ENCODE data around the gene FAM114A2. TPM values are rescaled to one million over a fixed set of nuclear protein-coding genes. Genes with fewer than 3 reads are reported as not detected.
A peak's percentile ranks its signal among the peaks of the same experiment; 100 is the strongest.

Gene FAM114A2
- total RNA-seq, 1 experiment from 2014 or later: 12.9 TPM

DNA sequence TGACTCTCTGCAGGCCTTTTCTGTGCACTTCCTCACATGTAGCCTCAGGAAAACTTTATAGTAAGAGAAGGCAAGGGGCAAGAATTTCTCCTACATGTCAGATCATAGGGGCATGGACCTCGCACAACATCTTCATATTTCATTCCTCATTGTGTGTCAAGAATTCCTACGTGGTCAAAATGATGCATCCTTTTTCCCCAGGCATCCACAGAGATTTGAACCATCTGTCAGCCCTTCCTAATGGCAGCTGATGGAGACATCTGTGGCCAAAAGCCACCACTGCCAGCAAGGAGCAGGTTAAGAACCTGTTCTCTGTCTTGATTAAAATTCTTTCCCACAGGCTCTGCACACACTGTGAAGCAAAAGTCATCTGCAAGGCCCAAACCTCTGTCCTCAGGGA lies 42.5 kb upstream of the FAM114A2 start:
- CTCF ChIA-PET: no interaction called here
- Histone ChIP-seq H2AFZ (ENCODE audit: low read length) (no peak overlapping the region), H4K20me1 (ENCODE audit: low read length) (no peaks in the 10 kb centered on the region), H3K27ac (ENCODE audit: low read length) (no peak overlapping the region), H3K36me3 (ENCODE audit: low read depth, low read length) (no peaks in the 10 kb centered on the region), H3K9me2 (replicated peaks; ENCODE audit: low read length) (no peaks in the 10 kb centered on the region), H3K4me3 (ENCODE audit: low read length) (no peak overlapping the region), H3K4me2 (ENCODE audit: low read length) (no peak overlapping the region), H3K27me3 (ENCODE audit: low read length) (no peaks in the 10 kb centered on the region), H3K4me1 (ENCODE audit: insufficient read depth, low read length) (peaks cover 16% of the 10 kb centered on the region), H3K9ac (ENCODE audit: low read length) (no peak overlapping the region), H3K9me3 (ENCODE audit: low read length) (no peaks in the 10 kb centered on the region), H3F3A (ENCODE audit: low read length, unreplicated experiment) (no peaks in the 10 kb centered on the region), H3K79me2 (ENCODE audit: low read length) (no peaks in the 10 kb centered on the region)
- ATAC-seq (no peak), DNase-seq (no peak)
- TF ChIP-seq, protein P1, sequence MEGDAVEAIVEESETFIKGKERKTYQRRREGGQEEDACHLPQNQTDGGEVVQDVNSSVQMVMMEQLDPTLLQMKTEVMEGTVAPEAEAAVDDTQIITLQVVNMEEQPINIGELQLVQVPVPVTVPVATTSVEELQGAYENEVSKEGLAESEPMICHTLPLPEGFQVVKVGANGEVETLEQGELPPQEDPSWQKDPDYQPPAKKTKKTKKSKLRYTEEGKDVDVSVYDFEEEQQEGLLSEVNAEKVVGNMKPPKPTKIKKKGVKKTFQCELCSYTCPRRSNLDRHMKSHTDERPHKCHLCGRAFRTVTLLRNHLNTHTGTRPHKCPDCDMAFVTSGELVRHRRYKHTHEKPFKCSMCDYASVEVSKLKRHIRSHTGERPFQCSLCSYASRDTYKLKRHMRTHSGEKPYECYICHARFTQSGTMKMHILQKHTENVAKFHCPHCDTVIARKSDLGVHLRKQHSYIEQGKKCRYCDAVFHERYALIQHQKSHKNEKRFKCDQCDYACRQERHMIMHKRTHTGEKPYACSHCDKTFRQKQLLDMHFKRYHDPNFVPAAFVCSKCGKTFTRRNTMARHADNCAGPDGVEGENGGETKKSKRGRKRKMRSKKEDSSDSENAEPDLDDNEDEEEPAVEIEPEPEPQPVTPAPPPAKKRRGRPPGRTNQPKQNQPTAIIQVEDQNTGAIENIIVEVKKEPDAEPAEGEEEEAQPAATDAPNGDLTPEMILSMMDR (conservative IDR thresholded peaks at IDR 0.05; ENCODE audit: low read depth, low read length): no peak
- TF ChIP-seq EZH2 (IDR thresholded peaks at IDR 0.05; ENCODE audit: low read length, unreplicated experiment) (no peak), EZH2phosphoT487 (IDR thresholded peaks at IDR 0.05; ENCODE audit: borderline replicate concordance, low read length) (no peak)
- POLR2A ChIA-PET (ENCODE audit: unreplicated experiment): no interaction called here
- BruUV-seq (replicated peaks): no TSS peak
- intact Hi-C loops (cut with micrococcal nuclease): no loop called here

DNA sequence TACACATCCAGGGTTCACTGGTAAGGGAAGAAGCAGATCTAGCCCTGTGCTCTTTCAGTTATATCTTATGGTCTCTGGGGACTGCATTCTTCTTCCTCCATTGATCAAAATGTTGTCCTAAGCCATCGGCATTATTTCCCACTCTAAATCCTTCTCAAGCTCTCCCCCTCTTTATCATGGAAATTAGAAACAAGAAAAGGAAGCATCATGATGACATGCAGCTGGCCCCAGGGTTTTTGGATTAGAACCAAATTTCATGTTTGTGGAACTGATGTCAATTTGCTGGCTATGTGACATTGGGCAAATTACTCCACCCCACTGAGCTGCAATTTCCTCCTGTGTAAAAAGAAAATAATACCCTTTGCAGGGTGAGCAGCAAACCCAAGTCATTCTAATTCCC lies 39.6 kb upstream of the FAM114A2 start:
- Histone ChIP-seq H3K27me3 (ENCODE audit: low read length) (no peaks in the 10 kb centered on the region), H3K36me3 (ENCODE audit: low read depth, low read length) (no peaks in the 10 kb centered on the region), H3K4me2 (ENCODE audit: low read length) (peak overlapping the region; percentile 53; the same call in 1 of the 2 replicates), H3K4me1 (ENCODE audit: insufficient read depth, low read length) (peaks cover 16% of the 10 kb centered on the region), H3K9me3 (ENCODE audit: low read length) (no peaks in the 10 kb centered on the region), H3K9ac (ENCODE audit: low read length) (no peak overlapping the region; the same call in 1 of the 2 replicates), H3K79me2 (ENCODE audit: low read length) (no peaks in the 10 kb centered on the region), H3F3A (ENCODE audit: low read length, unreplicated experiment) (no peaks in the 10 kb centered on the region), H3K4me3 (ENCODE audit: low read length) (no peak overlapping the region), H4K20me1 (ENCODE audit: low read length) (no peaks in the 10 kb centered on the region), H3K9me2 (replicated peaks; ENCODE audit: low read length) (no peaks in the 10 kb centered on the region), H3K27ac (ENCODE audit: low read length) (peak overlapping the region; percentile 65), H2AFZ (ENCODE audit: low read length) (no peak overlapping the region)
- CTCF ChIA-PET: no interaction called here
- no TSS peak for BruUV-seq (replicated peaks)
- intact Hi-C loops (cut with micrococcal nuclease): loop anchor here (10.0 kb wide), 1 partner anchor 207 kb away; no protein-coding TSS in a partner anchor
- POLR2A ChIA-PET (ENCODE audit: unreplicated experiment): no interaction called here
- ATAC-seq (peak; percentile 35; the same call in 1 of the 2 replicates), DNase-seq (peak; percentile 59)
- TF ChIP-seq EZH2phosphoT487 (IDR thresholded peaks at IDR 0.05; ENCODE audit: borderline replicate concordance, low read length): no peak
- TF ChIP-seq EZH2 (IDR thresholded peaks at IDR 0.05; ENCODE audit: low read length, unreplicated experiment): no peak
- TF ChIP-seq, protein P1 (conservative IDR thresholded peaks at IDR 0.05; ENCODE audit: low read depth, low read length): no peak

DNA sequence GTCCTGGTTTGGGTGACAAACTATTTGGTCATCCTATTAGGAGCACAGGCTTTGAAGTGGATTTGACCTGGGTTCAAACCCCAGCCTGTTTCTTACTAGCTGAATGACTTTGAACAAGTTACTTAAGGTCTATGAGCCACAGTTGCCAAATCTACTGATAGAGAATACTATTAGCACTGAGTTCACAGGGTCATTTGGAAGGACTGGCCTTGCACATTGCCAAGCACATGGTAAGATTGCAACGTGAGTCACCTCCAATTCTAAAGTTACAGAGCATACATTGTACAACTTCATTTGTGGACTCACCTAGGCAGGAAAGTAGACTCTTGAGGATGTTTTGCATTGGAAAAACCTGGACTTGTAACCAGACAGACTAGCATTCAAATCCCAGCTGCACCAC lies 39.0 kb upstream of the FAM114A2 start:
- no peaks in the 10 kb centered on the region for H4K20me1 ChIP-seq (ENCODE audit: low read length)
- H3K27ac ChIP-seq (ENCODE audit: low read length): peak overlapping the region; percentile 65
- no peak overlapping the region for H2AFZ ChIP-seq (ENCODE audit: low read length)
- H3K36me3 ChIP-seq (ENCODE audit: low read depth, low read length): no peaks in the 10 kb centered on the region
- intact Hi-C loops (cut with micrococcal nuclease): loop anchor here (10.0 kb wide), 1 partner anchor 207 kb away; no protein-coding TSS in a partner anchor
- H3K9ac ChIP-seq (ENCODE audit: low read length): no peak overlapping the region; the same call in 1 of the 2 replicates
- H3K9me3 ChIP-seq (ENCODE audit: low read length): no peaks in the 10 kb centered on the region
- no peak overlapping the region for H3K4me3 ChIP-seq (ENCODE audit: low read length)
- no peaks in the 10 kb centered on the region for H3K9me2 ChIP-seq (replicated peaks; ENCODE audit: low read length)
- TF ChIP-seq EZH2 (IDR thresholded peaks at IDR 0.05; ENCODE audit: low read length, unreplicated experiment) (no peak), EZH2phosphoT487 (IDR thresholded peaks at IDR 0.05; ENCODE audit: borderline replicate concordance, low read length) (no peak)
- TF ChIP-seq, protein P1 (conservative IDR thresholded peaks at IDR 0.05; ENCODE audit: low read depth, low read length): no peak
- ChIA-PET CTCF (no interaction called here), POLR2A (ENCODE audit: unreplicated experiment) (no interaction called here)
- peaks cover 16% of the 10 kb centered on the region for H3K4me1 ChIP-seq (ENCODE audit: insufficient read depth, low read length)
- peak; percentile 80 for ATAC-seq
- peak; percentile 71 for DNase-seq
- BruUV-seq (replicated peaks): no TSS peak
- no peaks in the 10 kb centered on the region for H3K79me2 ChIP-seq (ENCODE audit: low read length)
- H3F3A ChIP-seq (ENCODE audit: low read length, unreplicated experiment): no peaks in the 10 kb centered on the region
- peak overlapping the region; percentile 53; the same call in 1 of the 2 replicates for H3K4me2 ChIP-seq (ENCODE audit: low read length)
- no peaks in the 10 kb centered on the region for H3K27me3 ChIP-seq (ENCODE audit: low read length)

Measured in PC-3 (cell line).